Smooth muscle cell (in vitro differentiated cells): Measurements from ENCODE around the gene PPP1R18. TPM values are rescaled to one million over a fixed set of nuclear protein-coding genes. Genes with fewer than 3 reads are reported as not detected.

ENCODE experiments used
- DNase-seq: peaks from one replicate; lab custom pipeline; 2025; ENCODE audit not compliant: unreplicated experiment; lab: John Stamatoyannopoulos, UW
- H2AFZ ChIP-seq: fragments of 200-600 bp; sonication (generic); 2 replicates; pipeline ENCODE4 v1.6.0; 2016; ENCODE audit warnings: antibody characterized with exemption, low read depth, mild to moderate bottlenecking
- H3F3A ChIP-seq: fragments of 200-600 bp; sonication (generic); 2 replicates; pipeline ENCODE4 v1.6.0; 2017; ENCODE audit warnings: antibody characterized with exemption, low read depth
- H3K27ac ChIP-seq: fragments of 200-600 bp; sonication (generic); 2 replicates; pipeline ENCODE4 v1.5.1; 2016; ENCODE audit warnings: low read depth, mild to moderate bottlenecking
- H3K27me3 ChIP-seq: fragments of 200-600 bp; sonication (generic); 2 replicates; pipeline ENCODE4 v1.6.1; 2016; ENCODE audit warnings: low read depth, mild to moderate bottlenecking
- H3K36me3 ChIP-seq: fragments of 200-600 bp; sonication (generic); 2 replicates; pipeline ENCODE4 v1.5.1; 2016; ENCODE audit warnings: low read depth
- H3K4me1 ChIP-seq: fragments of 200-600 bp; sonication (generic); 2 replicates; pipeline ENCODE4 v1.5.1; 2016; ENCODE audit warnings: low read depth
- H3K4me2 ChIP-seq: fragments of 200-600 bp; sonication (generic); 2 replicates; pipeline ENCODE4 v1.6.0; 2016; ENCODE audit warnings: mild to moderate bottlenecking
- H3K4me3 ChIP-seq: fragments of 200-600 bp; sonication (generic); 2 replicates; pipeline ENCODE4 v1.5.1; 2016; ENCODE audit warnings: mild to moderate bottlenecking
- H3K79me2 ChIP-seq: fragments of 200-600 bp; sonication (generic); 2 replicates; pipeline ENCODE4 v1.6.0; 2016; ENCODE audit warnings: low read depth, mild to moderate bottlenecking
- H3K9ac ChIP-seq: fragments of 200-600 bp; sonication (generic); 2 replicates; pipeline ENCODE4 v1.6.0; 2016; ENCODE audit warnings: low read depth
- H3K9me3 ChIP-seq: fragments of 200-600 bp; sonication (generic); replicated peaks from 2 replicates; pipeline ENCODE4 v1.5.1; 2016; ENCODE audit warnings: low read depth
- H4K20me1 ChIP-seq: fragments of 200-600 bp; sonication (generic); 2 replicates; pipeline ENCODE4 v1.6.0; 2016; ENCODE audit warnings: low read depth
- CTCF ChIP-seq: fragments of 200-600 bp; sonication (generic); IDR thresholded peaks from 2 replicates; pipeline ENCODE4 v1.5.1; 2017; ENCODE audit warnings: borderline replicate concordance, mild to moderate bottlenecking, antibody characterized with exemption; ENCODE audit not compliant: insufficient read depth, poor library complexity, severe bottlenecking
- WGBS: methylation state at CpG from one replicate; pipeline ENCODE4 v1.1.7; 2016; ENCODE audit warnings: low lambda C conversion rate; 5-methylcytosine and 5-hydroxymethylcytosine counted together
- polyA plus RNA-seq: library from polyadenylated mRNA; unstranded; fragments of >200 nt; fragmentation: Nextera tagmentation; extraction: Ambion mirVana; gene quantifications from 2 replicates; pipeline ENCODE4 v1.2.1, GENCODE V29; 2016
- total RNA-seq: library from RNA; depleted of rRNA; stranded (reverse); fragments of >200 nt; gene quantifications from 2 replicates; pipeline ENCODE4 v1.2.3, GENCODE V29; 2014

The PPP1R18 gene
- total and polyA plus RNA-seq, 2 experiments from 2014 or later, result 41.6 to 55.3 TPM

DNA sequence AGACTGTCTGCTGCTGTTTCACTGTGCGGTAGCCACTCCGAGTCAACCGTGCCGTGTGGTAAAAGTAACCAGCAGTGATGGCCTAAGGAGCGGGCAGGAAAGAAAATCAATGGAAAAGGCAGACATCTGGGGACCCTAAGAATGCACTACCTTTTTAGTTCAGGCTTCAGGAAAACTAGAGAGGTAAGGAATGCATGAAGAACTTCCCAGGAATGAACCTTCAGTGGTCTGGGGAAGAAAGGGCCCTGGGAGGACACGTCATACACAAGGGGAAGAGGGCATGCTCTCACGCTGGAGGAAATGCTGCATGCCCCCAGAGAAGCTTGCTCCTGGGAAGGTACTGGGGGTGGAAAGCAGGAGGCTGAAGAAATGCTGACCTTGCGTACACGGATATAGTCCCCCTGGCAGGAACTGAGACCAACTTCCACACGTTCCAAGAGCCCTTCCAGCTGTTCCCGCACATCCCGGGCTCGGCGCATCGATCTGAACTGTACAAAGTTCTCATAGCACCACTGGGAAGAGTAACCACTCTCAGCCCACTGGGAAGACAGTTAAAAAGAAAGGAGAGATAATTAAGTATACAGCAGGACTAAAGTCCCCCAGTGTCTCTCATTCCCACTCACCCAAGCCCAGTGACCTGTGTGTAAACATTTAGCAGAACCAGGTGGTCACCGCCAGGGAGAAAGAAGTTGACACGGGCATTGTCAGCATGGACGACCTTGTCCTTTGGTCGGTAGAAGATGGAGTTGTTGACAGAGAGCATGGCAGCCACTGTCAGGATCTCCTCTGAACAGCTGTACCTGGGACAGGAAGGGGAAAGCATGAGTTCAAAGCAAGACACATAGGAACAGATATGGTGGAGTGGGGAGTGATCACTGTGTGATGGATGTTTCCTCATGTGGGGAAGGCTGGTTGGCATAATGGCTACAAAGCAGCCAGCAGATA, 31.4 kb downstream of the PPP1R18 start:
- no peaks in the 10 kb centered on the region for H3K9me3 ChIP-seq
- no peaks in the 10 kb centered on the region for H3K79me2 ChIP-seq
- H3K27ac ChIP-seq, result no peak overlapping the region
- TF ChIP-seq CTCF, result no peak
- 98% methylated on average over 19 of the region's 19 CpGs for WGBS
- H3K4me3 ChIP-seq, result no peak overlapping the region
- no peak overlapping the region for H3K9ac ChIP-seq
- H2AFZ ChIP-seq, result no peak overlapping the region
- no peaks in the 10 kb centered on the region for H3F3A ChIP-seq
- H3K36me3 ChIP-seq, result peaks cover 7% of the 10 kb centered on the region
- H4K20me1 ChIP-seq, result no peaks in the 10 kb centered on the region
- no peaks in the 10 kb centered on the region for H3K27me3 ChIP-seq
- no peaks in the 10 kb centered on the region for H3K4me1 ChIP-seq
- no peak overlapping the region for H3K4me2 ChIP-seq
- DNase-seq, result no peak

- no peak overlapping the region for H2AFZ ChIP-seq
- H3K79me2 ChIP-seq, result no peaks in the 10 kb centered on the region
- 98% methylated on average over 12 of the region's 12 CpGs for WGBS
- no peaks in the 10 kb centered on the region for H3K27me3 ChIP-seq
- H3K4me2 ChIP-seq, result no peak overlapping the region
- no peak for DNase-seq
- no peak overlapping the region for H3K4me3 ChIP-seq
- no peaks in the 10 kb centered on the region for H4K20me1 ChIP-seq
- no peaks in the 10 kb centered on the region for H3K9me3 ChIP-seq
- H3F3A ChIP-seq, result no peaks in the 10 kb centered on the region
- H3K27ac ChIP-seq, result no peak overlapping the region
- TF ChIP-seq CTCF, result no peak
- no peak overlapping the region for H3K9ac ChIP-seq
- peaks cover 6% of the 10 kb centered on the region for H3K4me1 ChIP-seq
- peaks cover 4% of the 10 kb centered on the region for H3K36me3 ChIP-seq
Observed at GRCh38 chr6:30651143-30651542, 35.3 kb downstream of the PPP1R18 start.

- no peak for TF ChIP-seq CTCF
Observed at GRCh38 chr6:30647242-30648116, 39.0 kb downstream of the PPP1R18 start.

More at GRCh38 chr6:30647242-30648116, 39.0 kb downstream of the PPP1R18 start:
- peaks cover 7% of the 10 kb centered on the region for H3K4me1 ChIP-seq
- H4K20me1 ChIP-seq, result no peaks in the 10 kb centered on the region
- peak overlapping the region; percentile 96 for H3K4me2 ChIP-seq
- peak overlapping the region; percentile 40 for H3K27ac ChIP-seq
- no peaks in the 10 kb centered on the region for H3K9me3 ChIP-seq
- peak overlapping the region; percentile 88 for H2AFZ ChIP-seq
- 1% methylated on average over 76 of the region's 78 CpGs for WGBS
- H3K9ac ChIP-seq, result peak overlapping the region; percentile 78
- peak; percentile 51 for DNase-seq
- peak overlapping the region; percentile 93 for H3K4me3 ChIP-seq
- no peaks in the 10 kb centered on the region for H3K27me3 ChIP-seq
- no peaks in the 10 kb centered on the region for H3F3A ChIP-seq
- H3K79me2 ChIP-seq, result no peaks in the 10 kb centered on the region
- H3K36me3 ChIP-seq, result peaks cover 4% of the 10 kb centered on the region
